GM18511 (cell line): ENCODE measurements around the gene PALMD.

Experiments
- ATAC-seq: cut with Tn5 transposase; IDR thresholded peaks from one replicate; pipeline ENCODE4 v1.9.1; 2021; ENCODE audit warnings: mild to moderate bottlenecking, moderate library complexity; ENCODE audit not compliant: unreplicated experiment

PALMD gene

DNA sequence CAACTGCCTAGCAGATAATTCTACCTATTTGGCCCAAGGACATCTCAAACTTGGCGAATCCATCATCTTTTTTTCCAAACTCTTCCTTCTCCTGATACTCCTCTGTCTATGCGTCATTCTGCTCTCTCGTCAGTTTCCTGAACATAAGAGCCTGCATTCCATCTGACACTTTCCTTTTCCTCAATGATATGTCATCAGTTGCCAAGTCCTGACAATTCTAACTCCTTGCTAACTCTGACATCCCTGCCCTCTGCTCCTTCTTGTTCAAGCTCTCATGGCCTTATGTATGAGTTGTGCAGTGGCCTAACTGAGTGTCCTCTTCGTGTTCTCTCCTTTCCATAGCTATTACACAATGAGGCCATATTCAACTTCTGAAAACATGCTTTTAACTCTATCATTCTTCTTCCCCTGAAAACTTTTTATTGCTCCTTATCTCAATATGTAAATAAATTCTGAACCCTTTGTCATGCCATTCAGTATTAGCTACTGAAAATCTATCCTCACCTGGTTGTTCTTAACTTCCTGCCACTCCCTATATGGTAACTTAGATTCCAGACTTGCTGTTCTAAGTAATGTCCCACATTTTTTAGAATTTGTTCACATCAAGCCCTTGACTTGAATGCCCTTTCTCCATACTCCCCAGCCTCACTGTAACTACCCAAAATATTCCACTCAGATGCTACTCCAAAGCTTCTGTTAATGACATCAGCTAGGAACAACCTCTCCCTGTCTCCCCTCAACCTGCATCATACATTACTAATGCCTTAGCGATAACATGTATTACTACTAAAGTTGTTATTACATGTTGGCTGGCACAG lies 11.5 kb downstream of the PALMD start:
- no peak for ATAC-seq

DNA sequence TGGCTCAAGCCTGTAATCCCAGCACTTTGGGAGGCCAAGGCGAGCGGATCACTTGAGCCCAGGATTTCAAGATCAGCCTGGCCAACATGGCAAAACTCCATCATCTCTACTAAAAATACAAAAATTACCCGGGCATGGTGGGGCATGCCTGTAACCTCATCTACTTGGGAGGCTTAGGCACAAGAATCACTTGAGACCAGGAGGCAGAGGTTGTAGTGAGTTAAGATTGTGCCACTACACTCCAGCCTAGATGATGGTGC lies 12.0 kb downstream of the PALMD start:
- ATAC-seq, result no peak

DNA sequence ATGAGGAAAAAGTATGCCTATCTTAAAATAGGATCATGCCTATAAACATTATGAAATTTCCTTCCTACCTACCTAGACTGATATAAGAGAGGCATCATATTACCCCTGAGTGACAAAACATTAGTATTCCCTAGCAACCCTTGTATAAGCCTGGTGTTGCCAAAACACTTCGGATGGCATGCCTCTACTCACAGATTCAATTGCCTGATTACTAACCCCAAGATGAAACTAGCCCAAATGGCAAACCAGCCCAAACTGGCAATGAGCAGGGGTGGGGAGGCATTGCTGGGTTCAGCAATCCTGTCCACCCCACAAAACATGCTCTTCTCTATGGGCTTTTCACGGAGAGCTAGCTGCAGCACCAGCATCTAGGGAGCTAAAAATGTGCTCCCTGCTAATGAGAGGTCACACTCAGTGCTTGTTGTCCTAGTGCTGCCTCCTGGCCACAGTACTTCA lies 13.9 kb downstream of the PALMD start:
- ATAC-seq, result no peak

DNA sequence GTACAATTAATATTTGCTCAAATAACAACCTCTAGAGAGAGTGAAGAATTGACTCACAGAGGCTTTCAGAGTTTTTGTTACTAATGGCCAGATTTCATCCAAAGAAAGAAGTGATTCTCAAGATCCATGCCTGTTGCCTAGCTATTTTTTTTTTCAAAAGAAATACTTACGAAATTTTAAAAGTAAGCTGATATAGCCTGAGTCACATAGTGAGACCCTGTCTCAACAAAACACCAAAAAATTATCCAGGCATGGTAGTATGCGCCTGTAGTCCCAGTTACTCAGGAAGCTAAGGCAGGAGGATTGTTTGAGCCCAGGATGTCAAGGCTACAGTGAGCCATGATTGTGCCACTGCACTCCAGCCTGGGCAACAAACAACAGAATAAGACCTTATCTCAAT lies 14.6 kb downstream of the PALMD start:
- ATAC-seq, result no peak

DNA sequence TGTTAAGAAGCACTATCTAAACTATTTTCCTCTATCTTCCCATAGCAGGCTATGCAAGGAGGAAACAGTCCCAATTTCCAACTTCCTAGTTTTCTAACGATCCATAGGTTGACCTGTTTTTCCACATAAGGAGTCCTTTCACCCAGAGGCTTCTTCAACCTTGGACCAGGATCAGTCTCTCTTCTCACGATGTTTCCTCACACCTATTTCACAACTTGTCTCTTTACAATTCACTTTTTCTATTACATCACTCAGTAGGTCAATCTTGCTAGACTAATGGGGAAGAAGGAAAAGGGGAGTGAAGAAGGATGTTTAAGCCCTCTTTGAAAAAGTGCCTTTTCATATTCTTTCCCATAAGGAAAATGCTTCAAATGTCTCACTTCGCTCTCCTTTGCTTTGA lies 15.9 kb downstream of the PALMD start:
- ATAC-seq, result no peak

DNA sequence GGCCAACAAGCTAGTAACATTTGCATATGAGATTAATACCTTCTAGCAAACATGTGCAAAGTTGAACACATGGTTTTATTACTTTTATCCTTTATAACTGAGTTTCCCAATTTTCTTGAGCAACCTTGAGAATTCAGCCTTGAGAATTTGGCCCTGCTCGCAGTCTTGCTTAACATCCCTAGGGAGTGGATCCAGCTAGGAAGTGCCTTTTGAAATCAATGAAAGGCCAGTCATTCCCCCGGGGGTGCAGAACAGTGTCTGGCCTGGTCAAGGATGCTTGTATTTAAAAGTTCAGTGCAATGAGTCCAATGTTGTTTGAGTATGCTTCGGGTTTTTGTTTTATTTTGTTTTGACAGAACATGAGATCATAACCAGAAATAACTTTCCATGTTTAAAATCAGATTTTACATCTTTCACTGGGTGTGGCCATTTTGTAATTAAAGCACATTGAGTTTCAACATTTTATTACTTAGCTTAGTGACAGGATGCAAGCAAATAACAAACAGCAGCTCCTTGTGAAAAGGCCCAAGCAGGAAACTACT lies 16.7 kb downstream of the PALMD start:
- ATAC-seq, result no peak

DNA sequence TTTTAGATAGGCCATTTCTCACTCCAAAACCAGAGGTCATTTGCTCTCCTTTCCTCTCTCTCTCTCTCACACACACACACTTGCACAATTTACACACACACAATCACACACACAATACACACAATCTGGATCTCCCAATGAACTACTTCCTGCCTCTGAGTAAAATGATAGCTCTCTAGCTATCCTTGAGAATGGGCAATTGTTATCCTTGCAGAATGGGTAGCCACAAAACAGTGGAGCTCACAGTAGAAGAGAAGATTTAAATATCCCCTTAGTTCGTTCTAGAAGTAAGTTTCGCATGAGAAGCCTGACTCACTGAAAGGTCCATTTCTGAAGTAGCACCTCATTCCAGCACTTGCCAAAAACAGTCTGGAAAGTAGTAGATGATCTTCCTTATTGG lies 17.6 kb downstream of the PALMD start:
- no peak for ATAC-seq

DNA sequence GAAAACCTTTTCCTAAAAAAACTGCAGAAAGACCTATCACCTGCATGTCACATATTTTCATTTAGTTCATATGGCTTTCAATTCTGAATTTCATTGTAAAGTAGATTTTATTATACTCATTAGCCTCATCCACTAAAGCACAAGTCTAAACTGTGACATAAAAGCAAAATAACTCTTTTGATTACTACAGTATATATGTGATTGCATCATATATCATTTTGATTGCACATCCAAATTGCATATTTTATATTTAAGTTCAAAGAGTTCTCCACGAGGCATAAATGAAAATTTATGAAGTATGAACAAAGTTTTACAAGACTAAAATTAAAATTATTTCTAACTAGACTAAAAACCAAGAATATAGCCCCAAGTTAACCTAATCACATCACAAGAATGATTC lies 19.3 kb downstream of the PALMD start:
- ATAC-seq, result no peak

DNA sequence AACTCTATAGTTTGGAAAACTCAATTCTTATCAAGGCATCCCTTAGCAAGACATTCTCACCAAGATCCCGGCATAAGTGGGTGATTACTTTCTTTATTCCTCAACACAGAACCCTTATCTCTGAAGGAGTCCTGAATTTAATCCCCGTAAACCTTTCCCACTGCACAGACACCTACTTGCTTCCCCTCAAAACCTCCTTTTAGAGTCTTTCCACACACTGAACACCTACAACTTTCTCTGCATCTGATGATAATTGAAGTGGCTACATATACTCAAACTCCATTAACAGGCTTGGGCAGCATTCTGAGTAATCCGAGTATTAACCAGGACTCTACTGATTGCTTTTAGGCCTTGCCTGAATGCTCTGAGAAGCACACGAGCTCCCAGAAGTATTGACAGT lies 23.5 kb downstream of the PALMD start:
- no peak for ATAC-seq

DNA sequence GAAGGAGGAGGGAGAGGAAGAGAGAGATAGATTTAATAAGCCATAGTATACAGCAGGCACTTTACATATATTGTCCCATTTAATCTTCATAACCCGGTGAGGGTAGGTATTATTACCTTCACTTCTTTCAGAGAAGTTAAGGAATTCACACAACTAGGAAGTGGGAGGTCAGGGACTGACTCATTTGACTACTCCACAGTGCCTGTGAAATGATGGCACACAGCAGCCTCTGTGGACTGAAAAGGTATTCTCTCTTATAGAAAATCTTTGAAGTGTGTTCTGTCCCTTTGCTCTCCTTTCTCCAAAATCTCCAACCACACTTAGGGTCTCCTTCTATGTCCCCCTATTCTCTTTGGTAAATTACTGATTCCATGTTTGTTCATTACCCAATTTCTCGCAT lies 23.9 kb downstream of the PALMD start:
- no peak for ATAC-seq

DNA sequence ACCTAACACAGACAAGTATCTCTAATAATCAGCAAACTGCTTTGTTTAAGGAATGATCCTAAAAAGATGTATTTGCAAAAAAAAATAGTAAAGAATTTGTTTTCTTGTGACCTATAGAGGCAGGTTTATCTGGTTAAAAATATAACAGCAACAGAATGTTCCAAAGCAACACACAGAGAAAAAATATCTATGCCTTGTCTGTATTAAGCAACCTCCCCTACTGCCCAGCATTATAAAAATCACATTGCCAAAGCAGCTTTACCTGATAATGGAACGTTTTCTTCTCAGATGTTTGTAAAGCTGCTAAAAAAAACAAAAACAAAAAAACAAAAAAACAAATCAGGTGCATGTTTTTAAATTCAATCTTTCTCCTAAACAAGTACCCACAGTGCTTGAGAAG lies 24.7 kb downstream of the PALMD start:
- no peak for ATAC-seq

DNA sequence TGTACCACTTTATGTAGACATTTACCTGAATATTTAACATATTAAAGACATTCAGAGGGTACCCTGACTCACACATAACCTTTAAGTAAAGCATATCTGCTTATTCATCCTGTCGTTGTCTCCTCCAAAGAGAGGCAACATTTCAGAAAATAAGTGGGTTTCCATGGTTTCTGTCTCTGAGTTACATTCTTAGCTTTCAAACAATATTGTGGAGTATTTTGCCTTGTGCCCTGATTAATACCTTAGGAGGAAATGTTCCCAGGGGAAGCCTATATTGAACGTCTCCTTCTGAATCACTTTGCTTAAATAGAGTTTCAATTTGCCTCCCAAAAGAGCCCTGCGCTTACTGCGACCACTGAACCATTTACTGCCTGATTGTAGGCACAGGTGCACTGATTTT lies 26.1 kb downstream of the PALMD start:
- no peak for ATAC-seq

DNA sequence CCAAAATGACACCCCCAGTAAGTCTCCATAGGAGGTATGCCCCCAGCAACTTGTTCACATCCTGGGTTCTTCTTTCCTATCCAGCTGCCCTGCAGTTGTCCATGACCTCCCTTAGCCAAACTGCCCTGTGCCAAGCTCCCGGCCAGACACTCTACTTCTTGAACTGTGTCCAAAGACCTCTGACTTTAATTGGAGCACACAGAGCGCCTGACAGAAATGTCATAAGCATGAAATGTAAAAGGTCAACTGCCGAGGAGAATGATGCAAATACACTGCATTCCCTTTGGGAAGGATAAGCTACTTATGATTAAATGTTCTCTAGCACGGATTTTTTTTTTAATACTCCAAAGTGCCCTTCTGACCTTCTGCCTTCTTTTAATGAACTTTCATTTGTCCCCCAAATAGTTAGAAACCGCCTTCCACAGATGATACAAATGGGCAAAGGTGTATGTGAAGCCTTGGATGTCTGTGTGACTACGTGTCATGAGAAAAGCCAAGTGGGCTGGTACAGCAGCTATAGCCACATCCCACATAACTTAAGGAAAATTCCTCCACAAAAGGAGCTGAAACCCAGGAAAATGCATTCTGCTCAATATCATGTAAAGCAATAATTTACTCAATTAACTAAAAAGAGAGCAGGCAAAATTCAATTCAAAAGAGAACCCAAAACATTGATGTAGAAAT lies 26.8 kb downstream of the PALMD start:
- ATAC-seq, result no peak

DNA sequence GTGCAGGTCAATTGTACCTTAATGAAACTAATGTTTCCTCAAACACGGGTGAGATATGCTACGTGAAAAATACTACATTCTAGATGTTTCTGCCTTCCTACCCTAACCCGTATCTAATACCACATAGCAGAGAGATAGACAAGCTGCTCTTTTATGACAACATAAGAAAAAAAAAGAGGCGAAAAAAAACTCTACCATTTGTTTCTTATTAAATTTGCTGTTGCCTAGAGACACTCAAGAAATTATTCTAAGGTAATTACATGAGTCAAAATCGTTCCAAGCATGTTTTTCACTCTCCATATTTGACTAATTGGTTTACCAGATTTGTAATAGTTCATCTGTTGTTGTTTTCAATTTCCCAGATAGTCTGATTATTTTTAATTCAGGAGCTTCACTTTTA lies 27.4 kb downstream of the PALMD start:
- ATAC-seq, result no peak

DNA sequence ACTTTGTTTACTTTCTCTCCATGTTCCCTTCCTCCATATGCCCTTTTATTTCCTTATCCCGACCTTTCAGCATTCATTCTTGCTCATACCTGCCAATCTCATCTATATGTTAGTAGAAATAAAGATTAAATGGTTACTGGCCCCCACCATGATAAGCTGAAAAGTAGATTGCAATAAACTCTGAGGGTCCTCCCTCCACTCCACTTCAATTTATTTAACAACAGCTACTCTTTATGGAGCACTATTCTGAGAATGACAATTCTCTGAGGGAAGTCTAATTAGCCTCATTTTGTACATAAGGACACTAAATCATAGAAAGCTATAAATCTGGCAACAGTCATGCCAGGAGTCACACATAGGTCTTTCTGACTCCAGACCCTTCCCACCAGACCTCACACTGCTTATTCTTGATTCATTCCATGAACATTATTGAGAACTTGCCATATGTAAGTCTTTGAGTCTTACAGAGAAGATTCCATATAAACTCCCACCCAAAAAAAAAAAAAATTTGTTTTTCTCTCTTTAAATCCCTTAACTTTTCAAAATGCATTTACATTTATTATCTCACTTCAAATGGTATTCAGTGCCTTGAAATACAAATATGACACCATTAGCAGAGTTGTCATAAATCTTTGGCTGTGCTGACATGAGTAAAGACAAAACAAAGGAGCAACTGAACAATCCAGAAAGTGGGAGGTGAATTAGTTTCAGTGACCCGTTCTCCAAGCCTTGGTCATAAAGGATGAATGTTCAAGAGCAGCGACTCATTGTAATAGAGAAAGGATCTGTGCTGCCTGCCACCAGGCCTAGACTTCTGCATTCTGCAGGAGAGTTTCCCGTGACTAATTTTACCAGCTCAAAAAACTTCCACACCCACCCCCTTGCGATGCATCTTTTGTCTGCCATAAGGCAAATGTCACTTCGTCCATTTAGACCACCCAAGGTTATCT lies 28.5 kb downstream of the PALMD start:
- ATAC-seq, result no peak

DNA sequence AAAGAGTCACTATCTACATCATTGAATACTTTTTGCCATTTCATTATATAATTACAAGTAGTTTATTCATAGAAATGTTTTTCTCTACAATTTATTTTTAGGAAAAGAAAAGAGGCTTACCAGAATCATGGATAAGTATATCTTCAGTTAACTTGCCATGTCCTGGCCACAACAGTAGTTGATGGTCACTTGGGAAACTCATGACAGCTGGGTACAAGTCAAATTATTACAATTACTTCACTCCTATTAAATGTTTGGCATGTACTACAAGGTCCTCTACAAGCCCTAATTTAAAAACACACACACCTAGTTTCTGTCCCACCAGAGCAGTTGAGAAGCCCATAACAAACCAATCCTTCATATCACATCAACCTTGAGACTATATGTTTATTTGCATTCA lies 29.4 kb downstream of the PALMD start:
- ATAC-seq, result no peak

DNA sequence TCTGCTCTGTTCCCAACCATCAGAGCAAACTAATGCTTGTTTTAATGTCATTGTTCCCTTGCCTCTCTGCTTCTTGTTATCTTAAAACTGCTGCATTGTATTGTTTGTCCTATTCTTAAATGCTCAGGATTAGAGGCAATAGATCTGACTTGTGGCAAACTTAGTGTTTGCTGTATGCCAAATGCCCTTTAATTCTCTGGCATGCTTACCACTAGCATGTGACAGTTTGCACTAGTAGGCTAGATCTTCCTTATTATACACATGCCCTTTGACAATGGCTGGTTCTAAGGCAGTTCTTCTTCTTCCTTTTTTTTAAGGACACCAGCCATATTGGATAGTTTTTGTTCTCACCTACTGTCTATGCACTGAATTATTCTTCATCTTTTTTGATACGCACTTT lies 30.1 kb downstream of the PALMD start:
- ATAC-seq, result no peak

DNA sequence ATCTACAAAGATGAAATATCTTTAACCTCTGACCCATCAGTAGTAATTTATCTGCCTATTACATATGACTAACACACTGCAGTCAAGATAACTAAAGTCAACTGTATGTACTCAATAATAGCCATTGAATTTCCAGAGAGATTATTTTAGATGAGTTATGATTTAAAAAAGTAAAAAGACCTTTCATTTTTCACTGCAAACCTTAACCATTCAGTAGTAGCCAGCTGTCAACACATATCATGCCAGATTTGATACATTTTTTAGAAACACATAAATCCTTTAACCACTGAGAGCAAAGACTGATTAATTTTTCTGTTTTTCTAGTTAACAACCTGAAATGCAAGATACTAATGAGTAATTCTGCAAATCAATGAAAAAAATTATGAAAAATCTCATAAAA lies 31.0 kb downstream of the PALMD start:
- no peak for ATAC-seq

DNA sequence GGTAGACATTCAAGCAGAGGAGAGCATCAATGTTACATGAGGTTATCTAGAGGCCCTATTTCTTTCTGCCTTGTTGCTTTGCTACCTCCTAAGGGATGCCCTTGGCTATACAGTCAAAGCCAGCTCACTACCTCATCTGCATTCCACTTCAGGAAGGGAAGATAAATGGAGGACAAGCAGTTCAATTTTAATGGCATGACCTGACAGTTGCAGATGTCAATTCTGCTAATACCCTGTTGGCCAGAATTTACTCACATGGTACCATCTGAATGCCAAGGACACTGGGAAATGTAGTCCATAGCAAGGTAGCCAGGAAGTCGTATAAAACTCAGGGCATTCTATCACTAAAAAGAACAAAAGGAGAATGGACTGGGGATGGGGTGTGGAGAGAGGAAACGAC lies 31.5 kb downstream of the PALMD start:
- no peak for ATAC-seq

DNA sequence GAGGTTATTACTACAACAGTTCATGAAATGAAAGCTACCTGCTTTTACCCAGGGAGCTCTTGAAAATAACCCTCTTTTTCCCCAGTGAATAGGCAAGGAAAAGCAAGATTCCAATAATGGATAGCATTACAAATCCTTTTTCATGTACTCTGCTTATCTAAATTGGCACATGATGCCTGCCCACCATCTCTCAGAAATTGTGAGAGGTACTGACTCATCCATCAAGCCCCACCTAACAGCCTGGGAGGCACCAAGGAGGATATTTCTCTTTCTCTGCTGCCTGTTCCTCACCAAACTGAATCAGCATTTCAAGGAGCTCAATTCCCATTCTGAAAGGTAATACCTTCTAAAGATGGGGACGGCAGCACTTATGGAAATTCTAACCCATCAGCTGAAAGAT lies 34.4 kb downstream of the PALMD start:
- ATAC-seq, result no peak

DNA sequence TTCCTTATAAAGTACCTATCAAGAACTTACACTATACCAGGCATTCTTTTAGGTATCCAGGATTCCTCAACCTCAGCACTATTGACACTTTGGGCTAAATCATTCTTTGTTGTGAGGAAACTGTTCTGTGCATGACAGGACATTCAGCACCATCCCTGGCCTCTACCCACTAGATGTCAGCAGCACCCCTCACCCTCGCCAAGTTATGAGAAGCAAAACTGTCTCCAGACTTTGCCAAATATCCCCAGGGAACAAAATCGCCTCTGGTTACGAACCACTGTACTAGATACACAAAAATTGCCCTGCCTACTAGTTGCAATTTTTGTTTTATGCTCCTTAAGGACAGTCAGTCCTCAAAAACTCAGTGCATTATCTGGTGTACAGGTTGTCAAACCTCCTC lies 35.7 kb downstream of the PALMD start:
- ATAC-seq, result no peak
